Parathyroid adenoma (tissue), 2 donors: ENCODE data around the gene NUF2.

Experiments
- H2AFZ ChIP-seq: fragments of 300-600 bp; sonication (generic); one replicate; pipeline ENCODE4 v1.7.0; 2017; ENCODE audit warnings: antibody characterized with exemption, mild to moderate bottlenecking
- H3K27ac ChIP-seq: fragments of 300-600 bp; sonication (generic); one replicate; pipeline ENCODE4 v1.7.0; 2017
- H3K27me3 ChIP-seq: fragments of 300-600 bp; sonication (generic); one replicate; pipeline ENCODE4 v1.7.0; 2017; ENCODE audit warnings: low read length; ENCODE audit not compliant: control insufficient read depth, insufficient read depth
- H3K36me3 ChIP-seq: fragments of 300-600 bp; sonication (generic); one replicate; pipeline ENCODE4 v1.7.0; 2017; ENCODE audit warnings: low read length; ENCODE audit not compliant: control insufficient read depth, insufficient read depth
- H3K4me1 ChIP-seq: fragments of 300-600 bp; sonication (generic); one replicate; pipeline ENCODE4 v1.7.0; 2017; ENCODE audit warnings: control low read depth
- H3K4me2 ChIP-seq: fragments of 300-600 bp; sonication (generic); one replicate; pipeline ENCODE4 v1.7.0; 2017; ENCODE audit warnings: low read length
- H3K4me3 ChIP-seq: fragments of 300-600 bp; sonication (generic); one replicate; pipeline ENCODE4 v1.7.0; 2017; ENCODE audit warnings: low read depth, low read length
- H3K79me2 ChIP-seq: fragments of 300-600 bp; sonication (generic); one replicate; pipeline ENCODE4 v1.7.0; 2017; ENCODE audit warnings: control low read depth
- H3K9ac ChIP-seq: fragments of 300-600 bp; sonication (generic); one replicate; pipeline ENCODE4 v1.7.0; 2017; ENCODE audit warnings: mild to moderate bottlenecking
- H3K9me3 ChIP-seq: fragments of 300-600 bp; sonication (generic); one replicate; pipeline ENCODE4 v1.7.0; 2017; ENCODE audit warnings: low read length; ENCODE audit not compliant: control insufficient read depth
- TF ChIP-seq, protein P1 (sequence below): fragments of 300-600 bp; sonication (generic); IDR thresholded peaks from one replicate; pipeline ENCODE4 v1.7.0; 2017; ENCODE audit warnings: antibody characterized with exemption, mild to moderate bottlenecking
- donor health status: primary hyperparathyroidism.

The NUF2 gene

DNA sequence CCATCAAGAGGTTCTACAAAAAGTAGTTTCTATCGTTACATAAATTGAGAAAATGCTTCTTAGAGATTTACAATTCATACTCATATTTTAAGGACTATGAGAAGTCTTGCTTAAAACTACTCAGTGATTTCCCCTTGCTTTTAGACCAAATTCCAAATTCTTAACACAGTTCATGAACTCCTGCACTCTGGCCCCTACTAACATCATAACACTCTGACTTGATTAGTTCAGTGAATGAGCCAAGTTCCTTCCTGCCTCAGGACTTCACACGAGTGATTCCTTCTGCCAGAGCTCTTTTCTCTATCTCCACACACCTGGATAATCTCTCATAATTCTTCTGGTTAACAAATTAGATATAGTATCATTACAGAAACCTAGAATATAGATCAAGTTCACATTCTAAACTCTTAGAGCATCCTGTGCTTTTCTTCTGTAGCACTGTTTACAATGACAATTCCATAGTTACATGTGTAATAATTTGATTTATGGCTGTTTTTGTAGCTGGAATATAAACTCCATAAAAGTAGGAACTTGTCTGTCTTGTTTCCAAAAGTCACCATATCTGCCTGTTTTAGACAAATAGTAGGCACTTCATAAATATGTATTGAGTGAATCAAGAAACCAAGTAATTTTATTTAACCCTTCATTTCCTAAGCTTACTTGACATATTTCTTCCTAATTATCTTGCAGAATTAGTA lies 59.9 kb downstream of the NUF2 start:
- Histone ChIP-seq H3K9ac (no peak overlapping the region), H2AFZ (no peak overlapping the region), H3K27ac (no peak overlapping the region), H3K4me2 (no peak overlapping the region), H3K27me3 (no peaks in the 10 kb centered on the region), H3K79me2 (no peaks in the 10 kb centered on the region), H3K36me3 (no peaks in the 10 kb centered on the region), H3K9me3 (no peaks in the 10 kb centered on the region), H3K4me1 (no peaks in the 10 kb centered on the region), H3K4me3 (no peak overlapping the region)
- TF ChIP-seq, protein P1, sequence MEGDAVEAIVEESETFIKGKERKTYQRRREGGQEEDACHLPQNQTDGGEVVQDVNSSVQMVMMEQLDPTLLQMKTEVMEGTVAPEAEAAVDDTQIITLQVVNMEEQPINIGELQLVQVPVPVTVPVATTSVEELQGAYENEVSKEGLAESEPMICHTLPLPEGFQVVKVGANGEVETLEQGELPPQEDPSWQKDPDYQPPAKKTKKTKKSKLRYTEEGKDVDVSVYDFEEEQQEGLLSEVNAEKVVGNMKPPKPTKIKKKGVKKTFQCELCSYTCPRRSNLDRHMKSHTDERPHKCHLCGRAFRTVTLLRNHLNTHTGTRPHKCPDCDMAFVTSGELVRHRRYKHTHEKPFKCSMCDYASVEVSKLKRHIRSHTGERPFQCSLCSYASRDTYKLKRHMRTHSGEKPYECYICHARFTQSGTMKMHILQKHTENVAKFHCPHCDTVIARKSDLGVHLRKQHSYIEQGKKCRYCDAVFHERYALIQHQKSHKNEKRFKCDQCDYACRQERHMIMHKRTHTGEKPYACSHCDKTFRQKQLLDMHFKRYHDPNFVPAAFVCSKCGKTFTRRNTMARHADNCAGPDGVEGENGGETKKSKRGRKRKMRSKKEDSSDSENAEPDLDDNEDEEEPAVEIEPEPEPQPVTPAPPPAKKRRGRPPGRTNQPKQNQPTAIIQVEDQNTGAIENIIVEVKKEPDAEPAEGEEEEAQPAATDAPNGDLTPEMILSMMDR = no peak

DNA sequence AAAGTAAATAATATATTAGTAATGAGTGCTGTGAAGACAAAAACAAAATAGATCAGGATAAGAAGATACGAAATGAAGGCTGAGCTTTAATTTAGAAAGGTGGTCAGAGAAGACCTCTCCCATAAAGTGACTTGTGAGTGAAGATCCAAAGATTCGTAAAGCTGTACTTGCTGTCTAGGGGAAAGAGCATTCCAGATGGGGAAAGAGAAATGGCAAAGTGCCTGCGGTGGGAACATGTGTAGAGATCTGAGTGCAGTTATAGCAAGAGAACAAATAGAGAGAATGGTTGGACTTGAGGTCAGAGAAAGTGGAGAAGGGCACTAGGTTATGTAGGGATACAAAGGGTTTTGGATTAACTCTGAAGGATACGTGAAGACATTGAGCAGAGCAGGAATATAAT lies 60.6 kb downstream of the NUF2 start:
- H3K9ac ChIP-seq = no peak overlapping the region
- H3K4me1 ChIP-seq = no peaks in the 10 kb centered on the region
- H3K9me3 ChIP-seq = no peaks in the 10 kb centered on the region
- no peak overlapping the region for H2AFZ ChIP-seq
- H3K4me2 ChIP-seq = no peak overlapping the region
- H3K79me2 ChIP-seq = no peaks in the 10 kb centered on the region
- no peaks in the 10 kb centered on the region for H3K27me3 ChIP-seq
- H3K36me3 ChIP-seq = no peaks in the 10 kb centered on the region
- H3K27ac ChIP-seq = no peak overlapping the region
- TF ChIP-seq, protein P1 = no peak
- H3K4me3 ChIP-seq = no peak overlapping the region

DNA sequence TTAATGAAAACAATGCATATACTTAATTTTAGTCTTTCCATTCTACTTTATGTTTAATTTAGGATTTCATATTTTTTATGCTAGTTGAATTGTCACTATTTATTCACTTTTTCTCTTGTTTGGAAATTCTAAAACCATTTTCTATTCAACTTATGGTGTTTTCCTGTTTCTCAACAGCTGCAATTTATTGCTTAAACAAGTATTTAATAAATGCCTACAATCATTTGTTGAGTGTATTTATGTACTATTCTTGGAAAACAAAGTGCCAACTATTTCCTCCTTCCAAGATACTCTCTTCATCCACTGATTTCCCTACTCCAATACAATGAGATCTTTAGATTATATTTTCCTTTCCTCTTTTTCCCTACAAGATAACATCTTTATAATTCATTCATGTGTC lies 65.4 kb downstream of the NUF2 start:
- no peaks in the 10 kb centered on the region for H3K9me3 ChIP-seq
- no peak overlapping the region for H3K27ac ChIP-seq
- no peak overlapping the region for H3K9ac ChIP-seq
- TF ChIP-seq, protein P1 = no peak
- H3K4me2 ChIP-seq = no peak overlapping the region
- H3K4me3 ChIP-seq = no peak overlapping the region
- no peaks in the 10 kb centered on the region for H3K36me3 ChIP-seq
- no peak overlapping the region for H2AFZ ChIP-seq
- no peaks in the 10 kb centered on the region for H3K79me2 ChIP-seq
- H3K27me3 ChIP-seq = no peaks in the 10 kb centered on the region
- no peaks in the 10 kb centered on the region for H3K4me1 ChIP-seq

DNA sequence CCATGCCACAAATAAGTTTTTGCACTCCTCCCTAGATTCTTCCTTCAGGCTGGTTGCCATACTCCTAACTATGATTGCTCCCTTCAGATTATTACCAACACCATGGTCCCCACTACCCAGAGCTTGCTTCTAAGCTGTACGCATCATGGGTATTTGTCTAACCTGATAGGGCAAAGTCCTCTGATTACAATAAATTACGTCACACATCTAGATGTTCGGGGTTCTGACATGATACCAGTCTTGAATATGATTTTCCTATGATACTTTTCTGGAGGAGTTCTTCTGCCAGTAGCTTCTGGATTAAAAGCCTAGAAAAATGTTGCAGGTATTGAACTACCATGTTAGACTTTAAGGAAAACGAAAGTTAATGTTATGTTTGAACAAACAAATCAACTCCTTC lies 67.2 kb downstream of the NUF2 start:
- TF ChIP-seq, protein P1 = no peak
- no peaks in the 10 kb centered on the region for H3K36me3 ChIP-seq

DNA sequence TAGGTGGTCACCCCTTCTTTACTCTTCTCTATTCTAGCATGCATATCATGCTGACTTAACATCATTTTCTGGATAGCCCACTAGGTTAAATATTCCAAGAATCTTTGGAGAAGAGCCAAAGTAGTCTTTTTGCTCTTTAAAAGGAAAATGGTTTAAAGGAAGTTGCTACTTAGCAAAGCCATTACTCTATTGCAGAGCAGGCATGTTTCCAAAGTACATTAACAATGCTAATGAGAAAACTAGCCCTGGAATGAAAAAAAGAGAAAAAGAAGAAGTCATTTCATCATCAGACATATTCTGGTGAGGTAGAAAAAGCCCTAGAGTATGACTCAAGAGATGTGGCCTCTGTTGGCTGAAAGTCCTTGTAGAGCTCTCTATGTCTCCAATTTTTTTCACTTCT lies 74.0 kb downstream of the NUF2 start:
- Histone ChIP-seq H3K4me1 (no peaks in the 10 kb centered on the region), H3K4me2 (no peak overlapping the region), H3K79me2 (no peaks in the 10 kb centered on the region), H3K36me3 (no peaks in the 10 kb centered on the region), H2AFZ (no peak overlapping the region), H3K9me3 (no peaks in the 10 kb centered on the region), H3K4me3 (no peak overlapping the region), H3K27me3 (no peaks in the 10 kb centered on the region), H3K27ac (no peak overlapping the region), H3K9ac (no peak overlapping the region)
- TF ChIP-seq, protein P1 = no peak

More for the DNA sequence above, 67.2 kb downstream of the NUF2 start:
- Histone ChIP-seq H3K4me3 (no peak overlapping the region), H3K27me3 (no peaks in the 10 kb centered on the region), H3K27ac (no peak overlapping the region), H3K9ac (no peak overlapping the region), H3K4me2 (no peak overlapping the region), H3K79me2 (no peaks in the 10 kb centered on the region), H2AFZ (no peak overlapping the region), H3K4me1 (no peaks in the 10 kb centered on the region), H3K9me3 (no peaks in the 10 kb centered on the region)
